HG02610 (cell line): ENCODE data around the gene TMTC3.
A peak's percentile ranks its signal among the peaks of the same experiment; 100 is the strongest.
"Not testable (repeated sequence)": the region's sequence is repeated elsewhere in the genome, so short reads cannot be mapped to it uniquely, and the experiment has no call there.

Source experiments
- ATAC-seq: cut with Tn5 transposase; IDR thresholded peaks from one replicate; pipeline ENCODE4 v1.9.1; 2021; ENCODE audit warnings: mild to moderate bottlenecking, moderate library complexity; ENCODE audit not compliant: unreplicated experiment

Gene TMTC3

GRCh38 chr12:88163371-88163770 lies 21.3 kb downstream of the TMTC3 start:
- ATAC-seq: no peak

DNA sequence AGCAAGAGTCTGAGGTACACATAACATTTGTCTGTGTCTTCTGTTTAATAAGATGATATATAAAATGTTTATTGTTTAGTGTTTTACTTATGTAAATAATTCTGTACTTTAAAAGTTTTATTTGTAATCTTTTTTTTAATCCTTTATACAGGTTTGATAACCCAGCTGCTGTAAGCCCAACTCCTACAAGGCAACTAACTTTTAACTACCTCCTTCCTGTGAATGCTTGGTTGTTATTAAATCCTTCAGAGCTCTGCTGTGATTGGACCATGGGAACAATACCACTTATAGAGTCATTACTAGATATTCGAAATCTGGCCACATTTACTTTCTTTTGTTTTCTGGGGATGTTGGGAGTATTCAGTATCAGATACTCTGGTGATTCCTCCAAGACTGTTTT lies 24.1 kb downstream of the TMTC3 start:
- no peak for ATAC-seq

DNA sequence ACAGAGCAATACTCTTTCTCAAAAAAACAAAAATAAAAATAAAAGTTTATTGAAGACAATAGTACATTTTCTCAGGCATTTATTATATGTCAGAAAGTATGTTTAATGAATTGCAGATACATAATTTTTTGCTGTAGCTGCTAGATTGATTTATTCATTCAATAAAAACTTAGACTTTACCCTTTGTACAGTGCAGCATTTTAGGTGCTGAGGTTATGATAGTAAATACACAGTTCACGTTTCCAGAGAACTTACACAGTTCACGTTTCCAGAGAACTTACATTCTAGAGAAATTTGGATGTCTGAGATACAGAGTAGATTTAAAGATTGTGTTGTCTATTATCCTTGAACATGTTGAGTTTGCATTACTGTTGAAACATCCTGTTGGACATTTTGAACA lies 25.3 kb downstream of the TMTC3 start:
- ATAC-seq: no peak

DNA sequence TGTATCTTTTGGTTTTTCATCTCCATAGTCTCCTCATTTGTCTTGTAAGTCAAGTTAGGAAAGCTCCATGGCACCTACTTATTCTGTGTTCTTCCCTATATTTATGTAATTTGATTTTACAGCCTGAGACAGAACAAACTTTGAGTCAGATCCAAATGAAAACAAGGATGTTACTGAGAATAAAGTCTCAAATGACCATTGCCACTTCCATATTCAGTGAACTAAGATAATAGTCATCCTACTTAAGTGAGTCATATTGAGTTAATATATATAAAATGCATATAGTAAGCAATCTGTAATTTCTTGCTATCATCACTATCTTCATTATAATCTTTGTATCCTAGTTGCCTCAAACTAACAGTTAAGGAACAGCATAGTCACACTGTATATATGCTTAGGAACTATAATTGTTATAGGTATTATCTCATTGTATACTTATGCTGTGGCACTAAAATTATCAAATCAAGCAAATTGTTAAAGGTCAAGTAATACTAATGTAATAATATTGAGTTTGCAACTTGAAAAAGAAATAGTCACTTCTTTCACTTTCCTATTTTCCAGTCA lies 30.8 kb downstream of the TMTC3 start:
- no peak for ATAC-seq

- no peak for ATAC-seq
These were observed 33.4 kb downstream of the TMTC3 start for GRCh38 chr12:88175544-88175943.

DNA sequence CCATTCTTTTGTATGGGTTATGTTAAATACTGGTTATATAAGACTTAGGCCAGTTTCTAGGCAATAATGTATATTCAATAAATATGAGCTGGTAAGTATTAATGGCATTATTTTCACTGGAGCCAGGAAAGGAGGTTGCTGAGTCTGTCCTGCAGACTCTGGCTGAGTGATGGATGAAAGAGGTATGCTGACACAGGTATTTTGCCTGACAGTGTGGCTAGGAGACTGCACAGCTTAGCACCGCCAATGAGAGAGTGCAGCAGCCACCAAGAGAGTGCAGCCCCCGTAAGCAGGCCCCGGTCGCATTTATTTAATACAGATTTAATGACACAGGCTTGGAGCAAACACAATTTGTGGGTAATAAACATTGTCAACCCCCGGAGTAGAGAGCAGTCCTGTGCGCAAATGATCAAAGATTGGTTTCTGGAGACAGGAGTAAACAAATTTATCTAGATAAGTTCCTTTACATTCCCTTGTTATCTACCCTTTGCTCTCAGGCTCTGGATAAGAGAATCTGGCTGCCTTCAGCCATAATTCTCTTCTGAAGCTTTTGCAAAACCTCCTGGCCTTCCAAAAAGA lies 37.4 kb downstream of the TMTC3 start:
- no peak for ATAC-seq

DNA sequence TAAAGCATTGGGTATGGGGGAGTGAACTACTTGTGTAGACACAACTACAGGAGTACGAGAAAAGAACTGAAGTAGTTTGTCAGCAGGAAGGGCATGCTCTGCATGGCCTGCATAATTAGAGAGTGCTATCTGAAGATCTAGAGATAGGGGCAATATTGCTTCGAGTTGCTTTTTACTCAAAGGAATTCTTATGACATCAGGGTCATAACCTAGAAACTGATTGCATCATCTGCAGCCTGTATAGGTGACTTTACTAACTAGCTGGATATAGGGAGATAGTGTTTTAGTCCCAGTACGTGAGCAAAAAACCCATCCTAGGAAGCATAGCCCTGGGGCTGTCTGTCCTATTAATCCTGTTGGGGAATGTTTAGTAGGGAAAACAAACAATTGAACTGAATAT lies 39.8 kb downstream of the TMTC3 start:
- ATAC-seq: no peak

GRCh38 chr12:88182416-88182815 lies 40.3 kb downstream of the TMTC3 start:
- ATAC-seq: no peak

GRCh38 chr12:88184196-88184595 lies 42.1 kb downstream of the TMTC3 start:
- no peak for ATAC-seq

- ATAC-seq: no peak
These were observed 43.2 kb downstream of the TMTC3 start for GRCh38 chr12:88185279-88185678.

DNA sequence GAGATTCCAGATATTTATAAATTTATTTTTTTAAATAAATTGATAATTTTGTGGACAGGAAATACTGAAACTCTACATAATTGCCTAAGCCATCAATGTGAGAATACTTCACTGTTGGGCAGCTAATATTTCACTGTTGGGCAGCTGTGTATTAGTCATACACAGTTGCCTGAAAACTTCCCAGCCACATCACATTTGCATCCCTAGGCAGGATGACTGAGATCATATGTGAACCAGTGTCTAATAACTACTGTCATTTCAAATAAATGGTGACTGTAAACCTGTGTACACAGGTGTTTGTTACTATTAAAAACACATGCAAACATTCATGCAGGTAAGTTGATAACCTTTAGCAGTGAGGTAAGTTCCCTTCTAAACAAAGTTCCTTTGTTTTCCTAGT lies 43.9 kb downstream of the TMTC3 start:
- ATAC-seq: peak; percentile 100

DNA sequence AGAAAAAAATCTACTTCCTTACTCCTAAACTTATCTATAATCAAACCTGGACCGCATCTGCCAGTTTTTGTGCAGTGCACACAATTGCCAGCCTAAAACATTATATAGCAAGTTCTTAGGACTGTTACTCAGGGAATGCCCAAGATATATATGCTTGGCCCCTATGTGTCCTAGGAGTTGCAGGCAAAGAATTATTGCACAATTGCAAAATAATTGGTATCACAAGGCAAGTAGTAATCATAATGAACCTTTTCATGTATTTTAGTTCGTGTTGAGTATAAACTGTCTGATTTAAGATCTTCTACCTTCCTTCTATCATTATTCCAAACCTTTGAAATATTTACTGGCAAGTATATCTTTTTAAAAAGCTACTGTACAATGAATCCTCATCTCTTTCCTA lies 45.5 kb downstream of the TMTC3 start:
- no peak for ATAC-seq

- ATAC-seq: no peak
These were observed 46.1 kb downstream of the TMTC3 start for GRCh38 chr12:88188180-88188579.

- ATAC-seq: no peak
These were observed 50.3 kb downstream of the TMTC3 start for GRCh38 chr12:88192426-88192825.

GRCh38 chr12:88194868-88195267 lies 52.8 kb downstream of the TMTC3 start:
- ATAC-seq: no peak

- ATAC-seq: no peak
These were observed 57.9 kb downstream of the TMTC3 start for GRCh38 chr12:88200029-88200428.

GRCh38 chr12:88202500-88202899 lies 60.4 kb downstream of the TMTC3 start:
- no peak for ATAC-seq

DNA sequence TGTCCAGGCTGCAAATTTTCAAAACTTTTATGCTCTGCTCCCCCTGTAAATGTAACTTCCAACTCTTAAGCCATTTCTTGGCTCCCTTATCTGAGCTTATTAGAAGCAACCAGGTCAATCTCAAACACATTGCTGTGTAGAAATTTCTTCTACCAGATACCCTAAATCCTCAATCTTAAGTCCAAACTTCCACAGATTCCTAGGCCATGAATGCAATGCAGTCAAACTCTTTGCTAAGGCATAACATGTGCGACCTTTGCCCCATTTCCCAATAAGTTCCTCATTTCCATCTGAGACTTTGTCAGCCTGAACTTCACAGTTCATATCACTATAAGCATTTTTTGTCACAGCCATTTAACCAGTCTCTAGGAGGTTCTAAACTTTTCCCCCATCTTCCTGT lies 64.5 kb downstream of the TMTC3 start:
- no peak for ATAC-seq

GRCh38 chr12:88207921-88208620 lies 66.0 kb downstream of the TMTC3 start:
- ATAC-seq: no peak

- ATAC-seq: no peak
These were observed 66.6 kb downstream of the TMTC3 start for GRCh38 chr12:88208661-88209060.

DNA sequence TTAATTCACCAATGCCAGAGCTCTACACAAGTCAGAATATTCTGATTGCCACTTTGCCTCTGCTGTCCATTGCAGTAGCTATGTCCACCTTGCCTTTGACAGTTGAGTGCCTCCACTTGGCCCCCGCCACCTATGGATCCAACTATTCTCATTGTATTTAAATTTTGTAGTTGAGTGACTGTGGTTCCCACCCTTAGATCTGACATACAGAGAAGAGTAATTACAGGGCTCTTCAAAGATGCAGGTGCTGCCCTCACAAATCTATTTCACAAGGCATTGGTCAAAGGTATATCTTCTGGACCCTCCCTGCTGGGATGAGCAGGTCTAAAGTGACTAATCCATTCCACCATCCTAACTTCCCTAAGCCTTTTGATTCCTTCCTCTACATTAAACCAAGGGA lies 68.2 kb downstream of the TMTC3 start:
- not testable (repeated sequence) for ATAC-seq

DNA sequence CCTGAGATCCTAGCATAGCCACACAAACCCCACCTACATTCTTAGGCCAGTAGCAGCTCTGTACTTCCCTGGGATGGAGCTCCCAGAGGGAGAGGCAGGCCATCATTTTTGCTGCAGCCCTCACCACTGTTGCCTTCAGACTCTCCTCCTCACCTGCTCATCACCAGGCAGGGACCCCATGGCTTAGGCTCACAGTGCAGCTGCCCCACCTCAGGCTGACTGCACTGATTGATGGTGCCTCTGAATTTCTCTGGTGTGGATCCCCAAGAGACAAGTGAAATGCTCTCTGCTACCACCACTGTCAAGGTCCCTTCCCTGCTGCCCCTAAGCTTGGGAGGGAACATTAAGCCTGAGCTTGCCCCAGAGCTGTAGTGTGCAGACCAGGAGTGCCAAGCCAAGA lies 76.2 kb downstream of the TMTC3 start:
- ATAC-seq: no peak

- no peak for ATAC-seq
These were observed 77.8 kb downstream of the TMTC3 start for GRCh38 chr12:88219861-88220260.
